Gastroesophageal sphincter (tissue), 4 donors: ENCODE data around the gene CEBPA. TPM values are rescaled to one million over a fixed set of nuclear protein-coding genes. Genes with fewer than 3 reads are reported as not detected.

Experiments used
- ATAC-seq: fragments of 150-250 bp; one replicate; pipeline ENCODE4 v1.9.1; 2016; ENCODE audit warnings: mild to moderate bottlenecking, moderate library complexity
- H3K27ac ChIP-seq, 4 donors: fragments of 200-600 bp; sonication (generic) in 3 of 4; 1 replicate in 3 of 4; 2 replicates in 1 of 4; pipeline ENCODE4 v1.5.1; 2016 to 2019
- H3K27me3 ChIP-seq: fragments of 200-600 bp; sonication (generic); one replicate; pipeline ENCODE4 v1.5.1; 2019
- H3K36me3 ChIP-seq, 2 donors: fragments of 200-600 bp; sonication (generic); one replicate each; pipeline ENCODE4 v1.5.1; 2019; ENCODE audit warnings: control low read depth in 1 of 2
- H3K4me1 ChIP-seq, 3 donors: fragments of 200-600 bp; sonication (generic); 1 replicate in 2 of 3; 2 replicates in 1 of 3; pipeline ENCODE4 v1.5.1; 2016 to 2019; ENCODE audit warnings: control low read depth in 2 of 3
- H3K4me3 ChIP-seq, 2 donors: fragments of 200-600 bp; sonication (generic); one replicate each; pipeline ENCODE4 v1.5.1; 2019; ENCODE audit warnings: mild to moderate bottlenecking in 1 of 2, moderate library complexity in 1 of 2
- H3K9me3 ChIP-seq, 3 donors: fragments of 200-600 bp; sonication (generic); one replicate each; pipeline ENCODE4 v1.5.1; 2017 to 2019; ENCODE audit warnings: control low read depth in 2 of 3
- CTCF ChIP-seq, 4 experiments: fragments of 200-600 bp in 2 of 4; fragments of 450-650 bp in 2 of 4; sonication (generic) in 1 of 4; IDR thresholded peaks; one replicate each; pipeline ENCODE4 v1.5.1; 2017 to 2019; ENCODE audit warnings: antibody characterized with exemption in 4 of 4, mild to moderate bottlenecking in 2 of 4, moderate library complexity in 2 of 4
- EP300 ChIP-seq: sonication (generic); formaldehyde crosslinking; IDR thresholded peaks from one replicate; pipeline ENCODE4 v1.6.1; 2017; ENCODE audit warnings: antibody characterized with exemption, mild to moderate bottlenecking
- POLR2A ChIP-seq, 2 donors: fragments of 450-650 bp; IDR thresholded peaks; one replicate each; pipeline ENCODE4 v1.6.1; 2017; ENCODE audit warnings: antibody characterized with exemption in 2 of 2, mild to moderate bottlenecking in 2 of 2, moderate library complexity in 1 of 2
- POLR2AphosphoS5 ChIP-seq: sonication (generic); formaldehyde crosslinking; IDR thresholded peaks from one replicate; pipeline ENCODE4 v1.6.1; 2017; ENCODE audit warnings: antibody characterized with exemption
- WGBS, 2 donors: methylation state at CpG; one replicate each; pipeline ENCODE4 v1.1.5; 2018; ENCODE audit warnings: low coverage in 1 of 2; 5-methylcytosine and 5-hydroxymethylcytosine counted together
- total RNA-seq, 4 donors: library from RNA; depleted of rRNA; stranded (reverse); fragments of >200 nt; gene quantifications; one replicate each; pipeline ENCODE4 v1.1.0, GENCODE V29; 2016

The CEBPA gene
- total RNA-seq, 4 donors from 2014 or later, result 7.0 to 11.3 (median 9.0) TPM

GRCh38 chr19:33300009-33300893 lies 2.1 kb downstream of the CEBPA start:
- H3K36me3 ChIP-seq, result no peaks in the 10 kb centered on the region
- peaks cover 0 to 56% (median 17%) of the 10 kb centered on the region in 3 donors for H3K4me1 ChIP-seq
- H3K27me3 ChIP-seq, result peaks cover 27% of the 10 kb centered on the region
- TF ChIP-seq POLR2A (IDR thresholded peaks at IDR 0.05) (no peak), POLR2AphosphoS5 (no peak), EP300 (no peak), CTCF (IDR thresholded peaks at IDR 0.05) (no peak)
- 42 to 54% methylated on average over 9 to 14 of the region's 25 CpGs for whole genome bisulfite sequencing, 2 donors
- ATAC-seq, result no peak
- peak overlapping the region in 1 of 2 donors; percentile 80 for H3K4me3 ChIP-seq
- no peaks in the 10 kb centered on the region for H3K9me3 ChIP-seq
- no peak overlapping the region for H3K27ac ChIP-seq

DNA sequence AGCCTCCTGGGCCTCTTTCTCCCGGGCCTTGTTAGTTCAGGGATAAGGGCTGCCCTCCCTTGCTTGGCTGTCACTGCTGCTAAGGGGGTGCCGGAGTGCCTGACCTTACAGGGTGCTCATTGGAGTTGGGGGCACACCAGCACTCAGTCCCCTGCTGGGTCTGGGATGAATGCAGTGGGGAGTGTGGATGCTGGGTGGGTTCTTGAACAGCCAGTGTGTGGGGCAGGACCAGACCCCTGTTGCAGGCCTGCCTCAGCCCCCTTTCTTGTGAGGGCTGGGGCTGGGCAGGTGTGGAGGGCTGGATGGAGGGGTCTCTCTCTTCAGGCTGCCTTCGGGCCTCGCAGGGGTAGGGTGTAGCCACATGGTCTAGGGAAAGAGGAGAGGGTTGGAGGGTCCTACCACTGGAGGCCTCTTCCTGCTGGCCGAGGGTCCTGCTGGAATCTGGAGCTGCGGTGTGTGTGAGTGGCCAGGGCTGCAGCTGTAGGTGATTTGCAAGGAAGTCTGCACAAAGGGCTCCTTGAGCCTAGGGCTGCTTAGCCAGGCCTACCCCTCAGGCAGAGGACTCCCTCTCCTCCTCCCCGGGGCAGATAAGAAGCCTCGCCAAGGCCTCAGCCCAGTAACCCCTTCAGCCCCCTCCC lies 3.2 kb downstream of the CEBPA start:
- Histone ChIP-seq H3K36me3 (no peaks in the 10 kb centered on the region), H3K27ac (no peak overlapping the region), H3K4me1 (peaks cover 0 to 48% (median 13%) of the 10 kb centered on the region in 3 donors), H3K9me3 (no peaks in the 10 kb centered on the region), H3K4me3 (no peak overlapping the region), H3K27me3 (peaks cover 27% of the 10 kb centered on the region)
- TF ChIP-seq POLR2A (IDR thresholded peaks at IDR 0.05), result no peak
- no peak for TF ChIP-seq EP300
- no peak for TF ChIP-seq CTCF (IDR thresholded peaks at IDR 0.05)
- TF ChIP-seq POLR2AphosphoS5, result no peak
- ATAC-seq, result no peak
- 74% methylated on average over 2 of the region's 8 CpGs; no CpG with 5 or more reads in 1 of the 2 donors for WGBS, 2 donors

GRCh38 chr19:33298146-33298911 lies 4.0 kb downstream of the CEBPA start:
- Histone ChIP-seq H3K4me3 (no peak overlapping the region), H3K27ac (no peak overlapping the region)
- no peak for ATAC-seq

More at GRCh38 chr19:33298146-33298911, 4.0 kb downstream of the CEBPA start:
- TF ChIP-seq POLR2AphosphoS5 (no peak), EP300 (no peak), POLR2A (IDR thresholded peaks at IDR 0.05) (no peak), CTCF (IDR thresholded peaks at IDR 0.05) (no peak)
- peaks cover 0 to 48% (median 11%) of the 10 kb centered on the region in 3 donors for H3K4me1 ChIP-seq
- WGBS, 2 donors, result 80% methylated on average over 2 of the region's 25 CpGs; no CpG with 5 or more reads in 1 of the 2 donors
- H3K9me3 ChIP-seq, result no peaks in the 10 kb centered on the region
- H3K27me3 ChIP-seq, result peaks cover 27% of the 10 kb centered on the region
- no peaks in the 10 kb centered on the region for H3K36me3 ChIP-seq
